Activated T-helper 1 cell treated with Interleukin-2 at 50 U/mL for 16 hours (primary cell): Measurements from ENCODE around the gene DDX27.

Experiments used
- DNase-seq: peaks from one replicate; pipeline ENCODE4 v3.0.0-alpha.2; 2020; ENCODE audit warnings: low read depth

The DDX27 gene

DNA sequence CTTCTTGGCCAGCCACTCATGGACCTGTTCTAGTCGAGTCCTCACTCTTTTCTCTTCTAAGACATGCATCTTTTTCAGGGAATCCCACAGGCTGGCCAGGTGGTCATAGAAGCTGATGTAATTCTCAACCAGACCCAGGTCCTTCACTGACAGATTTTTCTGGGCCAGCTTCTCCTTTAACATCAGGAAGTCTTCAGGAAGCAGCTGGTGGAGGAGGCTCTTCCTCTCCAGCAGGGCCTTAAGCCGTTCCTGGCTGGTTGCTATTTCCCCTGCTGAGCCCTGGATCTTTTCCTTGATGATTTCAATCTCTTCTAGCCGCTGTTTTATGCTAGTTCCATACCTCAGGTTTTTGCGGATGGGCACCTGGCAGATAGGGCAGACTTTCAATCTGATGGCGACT lies 28.6 kb downstream of the DDX27 start:
- DNase-seq = no peak

DNA sequence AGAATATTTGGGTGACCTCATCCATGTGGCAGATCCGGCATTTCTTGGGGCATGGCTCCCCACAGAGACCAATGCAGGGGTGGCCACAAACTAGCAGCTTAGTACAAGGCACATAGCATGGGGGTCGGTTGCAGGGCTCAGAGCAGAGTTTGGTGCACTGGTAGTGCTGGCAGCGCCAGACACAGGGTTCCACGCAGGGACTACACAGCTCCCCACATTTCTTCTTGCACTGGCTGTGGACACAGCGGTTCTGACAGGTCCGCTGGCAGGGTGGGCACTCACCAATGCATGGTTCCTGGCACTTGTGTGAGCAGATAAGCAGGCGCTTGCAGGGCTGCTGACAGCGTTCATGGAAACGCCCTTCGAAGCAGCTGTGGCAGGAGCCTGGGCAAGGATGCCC lies 29.1 kb downstream of the DDX27 start:
- DNase-seq = no peak

DNA sequence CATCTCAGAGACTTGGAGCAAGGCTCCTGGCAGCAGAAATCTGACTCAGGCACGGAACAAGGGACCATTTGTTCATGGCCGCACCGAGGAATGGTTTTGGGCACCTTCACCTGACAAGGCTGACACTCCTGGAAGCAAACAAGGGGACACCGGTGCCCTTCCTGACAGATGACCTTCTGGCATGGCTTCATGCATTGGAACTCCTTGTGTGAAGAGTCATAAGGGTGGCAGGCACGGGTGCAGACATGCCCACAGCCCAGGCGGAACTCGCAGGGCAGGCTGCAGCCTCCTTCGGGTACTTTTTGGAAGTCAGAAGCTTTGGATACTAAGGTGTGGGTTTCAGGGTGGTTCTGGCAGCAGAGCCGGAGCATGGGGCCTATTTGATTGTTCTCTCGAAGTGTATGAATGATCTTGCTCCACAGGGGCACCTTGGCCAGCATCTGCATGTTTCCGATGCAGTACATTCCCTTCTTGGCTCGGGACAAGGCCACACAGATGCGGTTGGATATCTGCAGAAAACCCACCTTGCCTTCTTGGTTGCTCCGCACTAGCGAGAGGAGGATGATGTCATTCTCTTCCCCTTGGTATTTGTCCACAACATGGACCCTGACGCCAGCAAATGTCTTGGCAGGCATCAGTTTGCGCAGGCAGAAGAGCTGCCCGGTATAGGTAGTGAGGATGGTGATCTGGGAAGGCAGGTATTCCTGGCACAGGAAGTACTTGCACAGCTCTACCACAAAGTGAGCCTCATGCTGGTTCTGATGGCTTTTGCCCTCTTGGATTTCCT lies 29.9 kb downstream of the DDX27 start:
- DNase-seq = no peak

DNA sequence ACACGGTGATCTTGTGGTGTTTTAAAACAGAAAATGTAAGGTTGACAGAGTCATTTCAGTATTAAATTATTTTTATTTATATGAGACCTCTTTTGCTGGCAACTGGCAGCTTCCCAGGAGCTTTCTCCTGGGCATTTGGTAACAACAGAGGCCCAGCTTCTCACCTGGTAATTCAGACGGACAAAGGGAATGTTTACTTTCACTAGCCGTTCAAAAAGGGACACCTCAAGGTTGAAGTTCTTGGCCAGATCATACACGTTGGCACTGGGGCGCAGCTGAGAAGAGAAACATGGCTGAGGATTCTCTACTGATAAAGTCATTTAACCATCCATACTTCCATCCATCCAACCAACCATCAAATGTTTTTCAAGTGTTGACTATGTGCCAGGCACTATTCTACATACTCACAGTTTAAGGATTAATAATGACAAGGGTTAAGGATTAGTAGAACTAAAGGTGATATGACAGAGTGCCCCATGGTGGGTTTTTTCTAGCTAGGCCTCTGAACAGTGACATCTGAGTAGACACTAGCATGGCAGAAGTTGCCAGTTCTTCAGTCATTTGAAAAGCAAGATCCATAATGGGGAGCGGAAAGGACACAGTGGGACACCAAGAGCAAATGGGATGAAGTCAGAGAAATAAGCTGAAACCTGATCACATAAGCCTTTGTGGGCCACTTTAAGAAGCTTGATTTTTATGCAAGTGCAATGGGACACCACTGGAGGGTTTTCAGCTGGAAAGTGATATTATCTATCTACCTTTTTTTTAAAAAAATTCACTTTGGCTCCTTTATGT lies 33.5 kb downstream of the DDX27 start:
- no peak for DNase-seq

DNA sequence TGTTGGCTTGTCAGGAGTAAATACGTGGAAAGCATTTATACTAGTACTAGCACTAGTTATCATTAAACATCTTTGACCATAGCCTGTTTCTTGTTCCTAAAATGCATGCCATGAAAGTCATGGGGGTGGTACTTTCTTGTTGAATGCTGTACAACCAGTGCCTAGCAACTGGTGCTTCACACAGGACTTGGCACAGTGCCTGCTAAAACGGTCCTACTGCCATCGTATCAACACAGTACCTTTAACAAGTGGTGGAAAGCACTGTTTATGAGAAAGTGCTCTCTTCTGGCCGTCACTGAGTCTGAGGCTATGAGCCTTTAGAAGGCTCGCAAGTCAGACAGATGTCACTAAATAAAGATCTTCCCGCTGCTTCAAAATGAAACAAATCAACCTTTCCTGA lies 37.0 kb downstream of the DDX27 start:
- no peak for DNase-seq

DNA sequence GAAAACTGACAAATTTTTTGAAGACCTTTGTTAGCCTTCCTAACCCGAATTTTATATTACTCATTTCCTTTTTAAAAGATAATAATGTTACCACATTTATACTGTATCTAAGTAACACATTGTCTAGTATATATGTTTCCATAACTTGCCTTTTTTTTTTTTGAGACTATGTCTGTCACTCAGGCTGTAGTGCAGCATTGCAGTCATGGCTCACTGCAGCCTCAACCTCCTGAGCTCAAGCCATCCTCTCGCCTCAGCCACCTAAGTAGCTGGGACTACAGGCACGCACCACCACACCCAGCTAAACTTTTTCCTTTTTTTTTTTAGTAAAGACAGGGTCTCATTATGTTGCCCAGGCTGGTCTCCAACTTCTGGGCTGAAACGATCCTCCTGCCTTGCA lies 40.1 kb downstream of the DDX27 start:
- DNase-seq = no peak

DNA sequence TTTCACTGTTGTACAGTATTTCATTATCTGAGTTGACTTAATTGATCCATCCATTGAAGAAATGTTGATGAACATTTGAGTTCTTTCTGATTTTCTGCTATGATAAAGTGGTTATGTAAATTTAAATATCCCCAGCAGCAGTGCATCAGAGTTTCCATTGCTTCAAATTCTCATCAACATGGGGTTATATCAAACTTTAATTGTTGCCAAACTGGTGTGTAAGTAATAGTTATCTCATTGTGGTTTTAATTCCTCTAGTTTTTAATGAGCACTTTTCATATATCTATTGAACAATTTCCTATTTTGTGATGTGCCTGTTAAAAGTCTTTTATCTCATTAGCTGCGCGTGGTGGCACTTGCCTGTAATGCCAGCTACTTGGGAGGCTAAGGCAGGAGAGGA lies 40.6 kb downstream of the DDX27 start:
- no peak for DNase-seq

DNA sequence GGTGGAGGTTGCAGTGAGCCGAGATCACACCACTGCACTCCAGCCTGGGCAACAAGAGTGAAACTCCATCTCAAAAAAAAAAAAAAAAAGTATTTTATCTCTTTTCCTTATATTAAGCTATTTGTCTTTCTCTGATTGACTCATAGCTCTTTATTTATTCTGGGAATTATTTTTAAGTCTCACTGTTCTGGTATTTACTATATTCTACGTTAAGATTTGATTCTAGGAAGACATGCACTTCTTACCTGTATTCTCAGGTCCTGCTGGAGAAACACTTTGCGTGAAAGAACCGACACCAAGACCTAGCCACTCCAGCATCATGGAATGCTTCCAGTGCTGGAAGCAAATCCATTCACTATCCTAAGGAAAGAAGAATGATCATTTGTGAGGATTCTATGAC lies 41.0 kb downstream of the DDX27 start:
- DNase-seq = no peak

DNA sequence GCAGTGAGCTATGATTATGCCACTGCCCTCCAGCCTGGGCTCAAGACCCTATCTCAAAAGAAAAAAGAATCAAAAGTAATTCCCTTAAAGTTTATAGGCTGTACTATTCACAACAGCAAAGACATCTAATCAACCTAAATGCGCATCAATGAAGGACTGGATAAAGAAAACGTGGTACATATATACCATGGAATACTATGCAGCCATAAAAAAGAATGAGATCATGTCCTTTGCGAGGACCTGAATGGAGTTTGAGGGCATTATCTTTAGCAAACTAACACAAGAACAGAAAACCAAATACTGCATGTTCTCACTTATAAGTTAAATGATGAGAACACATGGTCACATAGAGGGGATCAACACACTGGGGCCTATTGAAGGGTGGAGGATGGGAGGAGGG lies 42.0 kb downstream of the DDX27 start:
- DNase-seq = no peak

DNA sequence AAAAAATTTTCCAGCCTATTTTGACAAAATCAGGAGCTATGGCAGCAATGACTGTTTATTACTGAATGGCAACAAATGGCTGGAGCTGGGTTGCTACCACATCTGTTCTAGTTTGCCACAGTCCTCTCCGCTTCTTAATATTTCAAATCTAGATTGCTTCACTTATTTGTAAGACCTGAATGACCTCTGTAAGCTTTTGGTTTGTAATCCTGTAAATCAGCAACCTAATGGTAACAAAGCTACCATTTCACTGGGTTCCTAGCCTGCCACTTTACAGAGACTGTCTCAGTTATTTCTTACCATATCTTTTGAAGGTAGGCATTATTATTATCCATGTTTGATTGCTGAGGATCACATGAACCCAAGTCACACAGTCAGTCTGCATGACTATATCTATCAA lies 43.2 kb downstream of the DDX27 start:
- DNase-seq = no peak

DNA sequence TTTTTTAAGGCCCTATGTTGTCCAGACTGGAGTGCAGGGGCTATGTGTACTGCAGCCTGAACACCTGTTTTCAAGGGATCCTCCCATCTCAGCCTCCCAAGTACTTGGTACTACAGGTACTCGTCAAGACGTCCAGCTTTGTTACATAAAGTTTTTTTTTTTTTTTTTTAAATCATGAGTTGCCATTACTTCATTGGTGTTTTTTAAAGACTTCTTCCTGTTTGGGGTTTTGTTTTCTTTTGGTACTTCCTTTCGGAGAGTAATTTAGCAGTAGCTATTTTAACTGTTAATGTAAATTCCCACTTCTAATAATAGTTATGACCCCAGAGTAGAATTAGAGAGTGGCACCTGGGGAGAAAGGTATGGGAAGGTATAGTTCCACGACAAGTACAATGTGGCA lies 48.1 kb downstream of the DDX27 start:
- no peak for DNase-seq

DNA sequence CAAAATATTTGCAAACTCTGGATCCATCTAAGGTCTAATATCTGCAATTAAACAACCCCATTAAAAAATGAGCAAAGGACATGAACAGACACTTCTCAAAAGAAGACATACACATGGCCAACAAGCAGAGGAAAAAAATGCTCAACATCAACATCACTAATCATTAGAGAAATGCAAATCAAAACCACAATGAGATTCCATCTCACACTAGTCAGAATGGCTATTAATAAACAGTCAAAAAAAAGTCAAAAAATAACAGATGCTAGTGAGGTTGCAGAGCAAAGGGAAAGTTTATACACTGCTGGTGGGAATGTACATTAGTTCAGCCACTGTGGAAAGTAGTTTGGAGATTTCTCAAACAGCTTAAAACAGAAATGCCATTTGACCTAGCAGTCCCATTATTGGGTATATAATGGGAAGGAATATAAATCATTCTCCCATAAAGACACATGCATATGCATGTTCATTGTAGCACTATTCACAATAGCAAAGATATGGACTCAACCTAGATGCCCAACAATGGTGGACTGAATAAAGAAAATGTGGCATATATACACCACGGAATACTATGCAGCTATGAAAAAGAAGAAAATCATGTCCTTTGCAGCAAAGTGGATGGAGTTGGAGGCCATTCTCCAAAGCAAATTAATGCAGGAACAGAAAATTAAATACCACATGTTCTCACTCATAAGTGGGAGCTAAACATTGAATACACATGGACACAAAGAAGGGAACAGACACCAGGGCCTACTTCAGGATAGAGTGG lies 49.6 kb downstream of the DDX27 start:
- no peak for DNase-seq

DNA sequence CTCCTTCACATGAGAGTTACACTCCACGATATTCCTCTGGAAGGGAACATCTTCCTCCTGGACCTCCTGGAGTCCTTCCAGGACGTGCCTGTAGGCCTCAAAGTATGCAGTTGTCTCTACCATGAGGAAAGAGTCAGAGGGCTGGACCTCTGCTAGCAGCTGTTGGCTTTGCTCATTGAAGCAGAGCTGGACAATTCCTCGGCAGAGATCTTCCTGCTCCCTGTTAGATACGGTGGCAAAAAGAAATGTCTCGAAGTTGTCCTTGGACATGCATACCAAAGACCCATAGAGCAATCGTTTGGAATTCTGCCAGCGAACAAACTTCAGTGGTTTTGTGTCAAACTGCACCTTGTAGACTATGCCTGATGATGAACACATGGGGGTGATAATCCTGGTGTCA lies 51.0 kb downstream of the DDX27 start:
- DNase-seq = no peak

DNA sequence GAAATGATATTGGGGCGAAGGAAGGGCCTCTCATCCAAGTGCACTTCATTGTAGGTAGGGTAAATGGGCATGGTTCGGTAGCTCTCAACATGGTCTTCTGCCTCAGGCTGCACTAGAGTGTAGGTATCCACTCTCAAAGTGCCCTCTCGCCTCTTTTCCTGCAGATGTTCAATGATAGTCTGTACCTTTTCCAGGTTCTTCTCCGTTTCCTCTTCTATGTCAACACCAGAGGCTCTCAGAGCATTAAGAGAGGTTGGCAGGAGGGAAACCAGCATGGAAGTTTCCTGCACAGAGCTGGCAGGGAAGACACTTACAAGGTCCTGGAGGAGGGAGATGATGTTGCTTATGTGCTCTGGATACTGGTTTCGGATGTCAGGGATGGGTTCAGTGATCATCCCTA lies 51.5 kb downstream of the DDX27 start:
- DNase-seq = no peak

DNA sequence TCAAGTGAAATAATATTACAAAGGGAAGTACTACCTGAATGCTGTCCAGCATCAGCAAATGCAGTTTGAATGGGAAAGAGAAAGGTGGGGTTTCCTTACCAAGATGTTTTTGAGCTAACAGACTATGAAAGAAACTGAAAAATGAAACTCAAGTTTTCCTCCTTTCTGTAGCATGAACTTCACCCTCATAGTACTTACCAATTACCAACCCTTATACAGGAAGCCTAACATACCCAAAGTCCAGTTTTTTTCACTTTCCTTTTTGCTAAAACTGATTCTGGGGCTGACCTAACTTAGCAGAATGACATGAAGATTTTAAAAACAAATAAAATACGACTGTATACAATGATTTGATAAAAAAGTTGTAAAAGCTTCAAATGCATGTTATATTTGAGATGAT lies 53.4 kb downstream of the DDX27 start:
- DNase-seq = no peak

DNA sequence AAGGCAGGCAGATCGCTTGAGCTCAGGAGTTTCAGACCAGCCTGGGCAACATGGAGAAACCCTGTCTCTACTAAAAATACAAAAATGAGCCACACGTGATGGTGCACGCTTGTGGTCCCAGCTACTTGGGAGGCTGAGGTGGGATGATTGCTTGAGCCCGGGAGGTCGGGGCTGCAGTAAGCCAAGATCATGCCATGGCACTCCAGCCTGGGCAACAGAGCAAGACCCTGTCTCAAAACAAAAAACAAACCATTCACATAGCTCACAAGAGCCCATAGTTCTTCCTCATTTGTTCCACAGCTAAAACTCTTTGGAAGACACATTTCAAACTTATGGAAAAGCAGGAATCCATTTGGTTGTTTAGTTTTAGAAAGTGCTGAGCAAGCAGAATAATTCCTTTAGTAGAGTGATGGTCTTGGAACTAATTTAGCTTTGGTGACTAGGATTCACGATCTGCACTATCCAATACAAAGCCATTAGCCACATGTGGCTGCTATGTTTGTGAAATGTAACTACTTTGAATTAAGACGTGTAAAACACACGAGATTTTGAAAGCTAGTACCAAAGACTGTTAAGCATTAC lies 54.6 kb downstream of the DDX27 start:
- no peak for DNase-seq

DNA sequence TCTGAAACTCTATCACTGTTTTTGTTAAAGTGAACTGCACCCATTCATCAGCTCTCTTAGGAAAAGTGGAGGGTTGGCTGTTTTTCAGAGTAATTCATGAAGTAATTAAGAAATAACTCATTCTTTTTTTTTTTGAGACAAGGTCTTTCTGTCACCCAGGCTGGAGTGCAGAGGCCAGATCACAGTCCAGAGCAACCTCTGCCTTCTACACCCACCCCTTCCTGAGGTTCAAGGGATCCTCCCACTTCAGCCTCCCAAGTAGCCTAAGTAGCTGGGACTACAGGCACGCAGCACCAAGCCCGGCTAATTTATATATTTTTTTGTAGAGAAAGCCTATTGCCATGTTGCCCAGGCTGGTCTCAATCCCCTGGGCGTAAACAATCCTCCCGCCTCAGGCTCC lies 56.0 kb downstream of the DDX27 start:
- DNase-seq = no peak

DNA sequence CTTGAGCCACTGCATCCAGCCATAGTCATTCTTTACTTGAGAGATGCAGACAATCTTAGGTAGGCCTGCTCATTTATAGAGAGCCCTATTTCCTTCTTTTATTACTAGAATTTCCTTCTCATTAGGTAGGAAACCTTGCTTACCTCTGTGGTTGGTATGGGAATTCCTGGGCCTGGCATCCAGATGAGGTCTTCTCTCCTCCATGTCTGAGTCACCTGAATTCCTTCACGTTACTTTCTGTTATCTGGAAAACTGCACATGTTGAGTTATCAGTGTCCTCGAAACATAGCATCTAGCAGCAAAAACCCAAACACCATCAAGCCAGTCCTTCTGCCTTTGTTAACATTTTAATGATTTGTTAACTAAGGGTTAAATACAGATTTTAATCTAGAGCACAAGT lies 56.4 kb downstream of the DDX27 start:
- no peak for DNase-seq

DNA sequence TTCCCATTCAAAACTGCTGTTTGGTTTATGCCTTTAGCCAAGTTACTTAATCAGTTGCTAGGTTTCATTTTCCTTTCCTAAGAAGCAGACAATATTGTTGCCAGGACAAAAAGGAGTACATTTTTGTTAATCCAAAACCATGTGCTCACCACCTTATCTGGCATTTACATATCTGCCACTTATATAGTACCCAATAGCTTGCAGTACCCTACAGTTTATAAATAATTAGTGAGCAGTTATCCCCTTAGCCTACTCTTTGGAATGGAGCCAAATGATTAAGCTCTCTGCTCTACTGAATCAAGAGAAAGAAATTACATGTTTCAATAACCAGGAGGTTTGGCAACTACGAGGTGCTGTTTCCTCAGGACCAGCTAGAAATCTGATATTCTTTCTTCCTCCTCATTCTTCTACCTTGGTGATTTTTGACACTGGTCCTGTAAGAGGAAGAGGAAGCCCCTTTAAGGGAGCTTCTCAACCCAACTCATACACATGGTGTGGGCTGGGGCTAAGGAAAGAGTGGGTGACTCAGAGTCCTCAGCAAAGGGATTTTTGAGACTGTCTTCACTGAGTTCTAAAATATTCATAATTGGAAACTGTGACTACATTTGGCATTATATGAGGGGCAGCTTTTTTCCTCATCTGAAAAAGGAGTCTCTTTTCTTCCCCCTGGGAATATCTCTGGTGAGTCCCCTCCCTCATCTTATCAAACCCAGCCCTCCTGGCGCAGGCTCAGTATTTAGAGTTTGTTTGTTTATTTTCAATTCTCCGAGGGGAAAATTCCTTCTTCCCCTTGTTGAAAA lies 57.1 kb downstream of the DDX27 start:
- no peak for DNase-seq

DNA sequence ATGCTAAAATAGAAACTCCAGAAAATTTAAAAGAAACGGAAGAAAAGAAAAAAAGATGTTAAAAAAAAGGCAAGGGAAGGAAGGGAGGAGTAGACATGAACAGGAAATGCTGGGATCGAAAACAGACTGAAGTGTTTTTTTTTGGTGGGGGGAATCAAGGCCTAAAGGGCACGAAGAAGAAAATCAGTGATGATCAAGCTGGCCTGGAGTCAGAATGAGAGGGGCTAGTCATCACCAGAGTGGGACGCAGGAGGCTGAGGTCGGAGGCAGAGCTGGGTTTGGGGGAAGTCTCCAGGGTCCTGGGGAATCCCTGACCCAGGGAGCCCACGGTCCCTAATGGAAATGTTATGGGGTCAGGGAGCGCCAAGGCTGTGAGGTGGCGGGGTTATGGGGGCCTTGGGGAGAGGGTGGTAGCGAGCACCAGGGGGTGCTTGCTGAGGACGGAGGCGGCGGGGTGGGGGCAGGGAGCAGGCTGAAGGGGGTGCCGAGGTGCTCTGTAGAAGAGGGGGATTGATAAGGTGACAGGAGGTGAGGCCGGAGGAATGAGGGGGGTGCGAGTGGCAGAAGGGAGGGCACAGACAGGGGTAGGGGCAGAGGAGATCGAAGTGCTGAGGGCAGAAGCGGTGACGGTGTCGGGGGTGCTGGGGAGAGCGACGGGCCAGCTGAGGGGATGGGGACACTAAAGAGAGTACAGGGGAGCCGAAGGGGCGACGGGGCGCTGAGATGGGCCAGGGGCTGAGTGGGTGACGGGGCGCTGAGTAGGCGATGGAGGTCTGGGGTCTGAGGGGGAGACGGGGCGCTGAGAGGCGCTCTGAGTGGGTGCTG lies 58.0 kb downstream of the DDX27 start:
- no peak for DNase-seq

DNA sequence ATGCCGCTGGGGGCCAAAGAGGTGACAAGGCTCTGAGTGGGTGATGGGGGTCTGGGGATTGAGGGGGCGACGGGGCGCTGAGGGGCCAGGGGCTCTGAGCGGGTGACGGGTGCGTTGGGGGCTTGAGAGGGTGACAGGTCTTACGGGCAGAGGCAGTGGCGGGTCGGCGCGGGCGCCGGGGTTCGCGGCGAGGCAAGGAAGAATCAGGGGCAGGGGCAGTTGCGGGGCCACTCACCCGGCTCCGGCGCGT lies 58.5 kb downstream of the DDX27 start:
- no peak for DNase-seq
